ENCODE measurements around the gene RCC2. TPM values are rescaled to one million over a fixed set of nuclear protein-coding genes. Genes with fewer than 3 reads are reported as not detected.
"Not testable (repeated sequence)": the region's sequence is repeated elsewhere in the genome, so short reads cannot be mapped to it uniquely, and the experiment has no call there.

Gene RCC2
- total RNA-seq, 2 experiments from 2014 or later = 139 to 250 TPM

DNA sequence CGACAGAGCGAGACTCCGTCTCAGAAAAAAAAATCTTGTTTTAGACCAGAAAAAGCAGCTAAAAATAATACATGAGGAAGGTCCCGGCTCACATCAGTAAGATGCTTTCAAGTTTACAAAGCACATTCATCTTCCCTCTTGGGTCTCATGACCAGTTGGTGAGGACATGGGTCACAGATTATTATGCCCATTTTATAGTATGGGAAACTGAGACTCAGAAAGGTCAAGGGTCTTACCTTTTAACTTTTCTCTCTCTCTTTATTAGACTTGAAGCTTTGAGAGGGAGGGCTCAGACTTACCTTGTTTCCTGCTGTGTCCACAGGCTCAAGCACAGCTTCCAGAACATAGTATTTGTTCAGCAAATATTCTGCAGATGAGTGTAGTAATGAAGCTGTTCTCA, 13.2 kb upstream of the RCC2 start:
- TF ChIP-seq, protein P1, sequence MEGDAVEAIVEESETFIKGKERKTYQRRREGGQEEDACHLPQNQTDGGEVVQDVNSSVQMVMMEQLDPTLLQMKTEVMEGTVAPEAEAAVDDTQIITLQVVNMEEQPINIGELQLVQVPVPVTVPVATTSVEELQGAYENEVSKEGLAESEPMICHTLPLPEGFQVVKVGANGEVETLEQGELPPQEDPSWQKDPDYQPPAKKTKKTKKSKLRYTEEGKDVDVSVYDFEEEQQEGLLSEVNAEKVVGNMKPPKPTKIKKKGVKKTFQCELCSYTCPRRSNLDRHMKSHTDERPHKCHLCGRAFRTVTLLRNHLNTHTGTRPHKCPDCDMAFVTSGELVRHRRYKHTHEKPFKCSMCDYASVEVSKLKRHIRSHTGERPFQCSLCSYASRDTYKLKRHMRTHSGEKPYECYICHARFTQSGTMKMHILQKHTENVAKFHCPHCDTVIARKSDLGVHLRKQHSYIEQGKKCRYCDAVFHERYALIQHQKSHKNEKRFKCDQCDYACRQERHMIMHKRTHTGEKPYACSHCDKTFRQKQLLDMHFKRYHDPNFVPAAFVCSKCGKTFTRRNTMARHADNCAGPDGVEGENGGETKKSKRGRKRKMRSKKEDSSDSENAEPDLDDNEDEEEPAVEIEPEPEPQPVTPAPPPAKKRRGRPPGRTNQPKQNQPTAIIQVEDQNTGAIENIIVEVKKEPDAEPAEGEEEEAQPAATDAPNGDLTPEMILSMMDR (conservative IDR thresholded peaks at IDR 0.05; ENCODE audit: low read length) = no peak
- TF ChIP-seq EZH2phosphoT487 (IDR thresholded peaks at IDR 0.05; ENCODE audit: borderline replicate concordance, low read depth, low read length) = no peak
- intact Hi-C loops (cut with micrococcal nuclease; ENCODE audit: unreplicated experiment) = no loop called here
- H3K4me2 ChIP-seq (ENCODE audit: low read length) = no peak overlapping the region
- no TSS peak for BruUV-seq (replicated peaks)
- no peak overlapping the region for H3K4me3 ChIP-seq (ENCODE audit: low read depth, low read length, poor library complexity, severe bottlenecking)
- ChIA-PET CTCF (ENCODE audit: unreplicated experiment) (no interaction called here), POLR2A (interaction anchor here (1.4 to 1.7 kb wide), 2 partner anchors 11 to 13 kb away, joined by 7 to 10 read pairs; partner anchors contain the start of gene RCC2)
- H3K27ac ChIP-seq (ENCODE audit: low read depth, low read length, poor library complexity, severe bottlenecking) = no peak overlapping the region
- no peaks in the 10 kb centered on the region for H3K36me3 ChIP-seq (ENCODE audit: insufficient read depth, low read length)
- H3K4me1 ChIP-seq (ENCODE audit: insufficient read depth, low read length, poor library complexity, severe bottlenecking) = peaks cover 7% of the 10 kb centered on the region
- no peaks in the 10 kb centered on the region for H3K9me3 ChIP-seq (ENCODE audit: low read length)
- no peaks in the 10 kb centered on the region for H3K9me2 ChIP-seq (ENCODE audit: insufficient read depth, low read length)
- peak overlapping the region; percentile 45; the same call in 1 of the 2 replicates for H2AFZ ChIP-seq (ENCODE audit: low read length)
- H3K79me2 ChIP-seq (ENCODE audit: insufficient read depth, low read depth, low read length) = no peaks in the 10 kb centered on the region
- DNase-seq (ENCODE audit: low spot score) = peak; percentile 11
- H4K20me1 ChIP-seq (ENCODE audit: insufficient read depth, low read length) = no peaks in the 10 kb centered on the region

DNA sequence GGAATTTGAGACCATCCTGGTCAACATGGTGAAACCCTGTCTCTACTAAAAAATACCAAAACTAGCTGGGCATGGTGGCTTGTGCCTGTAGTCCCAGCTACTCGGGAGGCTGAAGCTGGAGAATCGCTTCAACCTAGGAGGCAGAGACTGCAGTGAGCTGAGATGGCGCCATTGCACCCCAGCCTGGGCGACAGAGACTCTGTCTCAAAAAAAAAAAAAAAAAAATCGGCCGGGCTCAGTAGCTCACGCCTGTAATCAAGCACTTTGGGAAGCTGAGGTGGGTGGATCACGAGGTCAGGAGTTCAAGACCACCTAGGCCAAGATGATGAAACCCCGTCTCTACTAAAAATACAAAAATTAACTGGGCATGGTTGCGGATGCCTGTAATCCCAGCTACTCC, 12.7 kb upstream of the RCC2 start:
- H3K79me2 ChIP-seq (ENCODE audit: insufficient read depth, low read depth, low read length); CTCF ChIA-PET (ENCODE audit: unreplicated experiment); BruUV-seq (replicated peaks); H3K36me3 ChIP-seq (ENCODE audit: insufficient read depth, low read length); H3K4me3 ChIP-seq (ENCODE audit: low read depth, low read length, poor library complexity, severe bottlenecking); H3K9me3 ChIP-seq (ENCODE audit: low read length); H3K9me2 ChIP-seq (ENCODE audit: insufficient read depth, low read length); H3K4me1 ChIP-seq (ENCODE audit: insufficient read depth, low read length, poor library complexity, severe bottlenecking); H3K4me2 ChIP-seq (ENCODE audit: low read length); intact Hi-C loops (cut with micrococcal nuclease; ENCODE audit: unreplicated experiment); H3K27ac ChIP-seq (ENCODE audit: low read depth, low read length, poor library complexity, severe bottlenecking); H4K20me1 ChIP-seq (ENCODE audit: insufficient read depth, low read length): not testable (repeated sequence)
- DNase-seq (ENCODE audit: low spot score) = peak; percentile 9
- POLR2A ChIA-PET = interaction anchor here (1.4 to 1.7 kb wide), 2 partner anchors 10 to 12 kb away, joined by 7 to 10 read pairs; partner anchors contain the start of gene RCC2
- TF ChIP-seq, protein P1 (conservative IDR thresholded peaks at IDR 0.05; ENCODE audit: low read length) = 0 out of 2 replicates have a peak, but pooled peaks have one; percentile 16
- peak overlapping the region; percentile 45; the same call in 1 of the 2 replicates for H2AFZ ChIP-seq (ENCODE audit: low read length)

DNA sequence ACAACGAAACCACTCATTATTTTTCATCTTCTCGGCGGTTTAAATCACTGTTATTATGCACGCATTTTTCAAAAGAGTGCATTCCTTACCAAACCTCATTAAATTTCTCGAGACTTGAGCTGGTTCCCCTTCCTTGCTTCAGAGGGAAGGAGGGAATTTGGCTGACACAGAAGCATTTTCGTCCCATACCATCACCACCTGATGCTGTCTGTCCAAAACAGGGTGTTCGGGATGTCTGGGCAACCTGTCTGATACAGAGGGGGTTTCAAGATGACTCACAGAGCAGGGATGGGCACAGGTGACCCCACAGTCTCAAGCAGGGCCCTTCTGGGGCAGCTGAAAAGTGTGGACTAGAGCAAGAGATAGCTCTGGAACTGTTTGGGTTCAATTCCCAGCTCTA, 12.3 kb upstream of the RCC2 start:
- intact Hi-C loops (cut with micrococcal nuclease; ENCODE audit: unreplicated experiment) = no loop called here
- Histone ChIP-seq H4K20me1 (ENCODE audit: insufficient read depth, low read length) (no peaks in the 10 kb centered on the region), H3K36me3 (ENCODE audit: insufficient read depth, low read length) (no peaks in the 10 kb centered on the region), H2AFZ (ENCODE audit: low read length) (no peak overlapping the region; the same call in 1 of the 2 replicates), H3K4me3 (ENCODE audit: low read depth, low read length, poor library complexity, severe bottlenecking) (no peak overlapping the region), H3K4me1 (ENCODE audit: insufficient read depth, low read length, poor library complexity, severe bottlenecking) (peaks cover 7% of the 10 kb centered on the region), H3K4me2 (ENCODE audit: low read length) (no peak overlapping the region), H3K27ac (ENCODE audit: low read depth, low read length, poor library complexity, severe bottlenecking) (no peak overlapping the region), H3K9me3 (ENCODE audit: low read length) (no peaks in the 10 kb centered on the region), H3K79me2 (ENCODE audit: insufficient read depth, low read depth, low read length) (no peaks in the 10 kb centered on the region), H3K9me2 (ENCODE audit: insufficient read depth, low read length) (no peaks in the 10 kb centered on the region)
- BruUV-seq (replicated peaks) = no TSS peak
- ChIA-PET POLR2A (interaction anchor here (1.7 kb wide), 1 partner anchor 10 kb away, joined by 7 read pairs; no protein-coding TSS in a partner anchor), CTCF (ENCODE audit: unreplicated experiment) (no interaction called here)
- TF ChIP-seq EZH2phosphoT487 (IDR thresholded peaks at IDR 0.05; ENCODE audit: borderline replicate concordance, low read depth, low read length) = no peak
- TF ChIP-seq, protein P1 (conservative IDR thresholded peaks at IDR 0.05; ENCODE audit: low read length) = no peak
- no peak for DNase-seq (ENCODE audit: low spot score)

Data from OCI-LY7 (cell line).